ENCODE results near the gene TBC1D2.
"Not testable (repeated sequence)": the region's sequence is repeated elsewhere in the genome, so short reads cannot be mapped to it uniquely, and the experiment has no call there.

TBC1D2 gene

GRCh38 chr9:98289614-98290201, 34.3 kb upstream of the TBC1D2 start:
- Histone ChIP-seq H3K4me2 (no peak overlapping the region), H3K9me3 (replicated peaks in 1 of 11) (no peaks in the 10 kb centered on the region)
- TF ChIP-seq Cebpa-rat (IDR thresholded peaks at IDR 0.05) = no peak

GRCh38 chr9:98288881-98289280, 33.4 kb upstream of the TBC1D2 start:
- no peak overlapping the region for H3K4me3 ChIP-seq
- no peaks in the 10 kb centered on the region for H3K4me1 ChIP-seq
- H3K27ac ChIP-seq = no peak overlapping the region
- H3K9ac ChIP-seq = no peak overlapping the region
- H3K4me2 ChIP-seq = no peak overlapping the region
- TF ChIP-seq Cebpa-rat (IDR thresholded peaks at IDR 0.05) = no peak
- H4K20me1 ChIP-seq = no peaks in the 10 kb centered on the region
- H3K9me3 ChIP-seq (replicated peaks in 1 of 11) = no peaks in the 10 kb centered on the region
- no peaks in the 10 kb centered on the region for H3K36me3 ChIP-seq
- H3K27me3 ChIP-seq = no peaks in the 10 kb centered on the region; a peak in 1 of 22 replicates

More at GRCh38 chr9:98289614-98290201, 34.3 kb upstream of the TBC1D2 start:
- no peaks in the 10 kb centered on the region for H3K36me3 ChIP-seq
- H4K20me1 ChIP-seq = no peaks in the 10 kb centered on the region
- H3K4me1 ChIP-seq = no peaks in the 10 kb centered on the region
- no peak overlapping the region for H3K4me3 ChIP-seq
- H3K9ac ChIP-seq = no peak overlapping the region
- no peak overlapping the region for H3K27ac ChIP-seq
- no peaks in the 10 kb centered on the region; a peak in 1 of 22 replicates for H3K27me3 ChIP-seq

- no peaks in the 10 kb centered on the region; a peak in 1 of 22 replicates for H3K27me3 ChIP-seq
- no peaks in the 10 kb centered on the region for H4K20me1 ChIP-seq
- H3K27ac ChIP-seq = no peak overlapping the region
- no peaks in the 10 kb centered on the region for H3K36me3 ChIP-seq
- H3K9me3 ChIP-seq (replicated peaks in 1 of 11) = no peaks in the 10 kb centered on the region
- H3K9ac ChIP-seq = no peak overlapping the region
- no peaks in the 10 kb centered on the region for H3K4me1 ChIP-seq
- no peak overlapping the region for H3K4me3 ChIP-seq
- no peak overlapping the region for H3K4me2 ChIP-seq
- TF ChIP-seq Cebpa-rat (IDR thresholded peaks at IDR 0.05) = no peak
Measured at GRCh38 chr9:98287384-98287783, 31.9 kb upstream of the TBC1D2 start.

- H3K27ac ChIP-seq = no peak overlapping the region
- TF ChIP-seq Cebpa-rat (IDR thresholded peaks at IDR 0.05) = no peak
- no peaks in the 10 kb centered on the region for H3K9me3 ChIP-seq (replicated peaks in 1 of 11)
- no peak overlapping the region for H3K4me2 ChIP-seq
- no peak overlapping the region for H3K4me3 ChIP-seq
- no peaks in the 10 kb centered on the region; a peak in 1 of 22 replicates for H3K27me3 ChIP-seq
- peaks cover 0 to 8% (median 3%) of the 10 kb centered on the region in 10 experiments; a peak in 5 of 20 replicates for H3K4me1 ChIP-seq
- no peak overlapping the region for H3K9ac ChIP-seq
- H4K20me1 ChIP-seq = no peaks in the 10 kb centered on the region
- H3K36me3 ChIP-seq = no peaks in the 10 kb centered on the region
Measured at GRCh38 chr9:98285446-98285845, 30.0 kb upstream of the TBC1D2 start.

GRCh38 chr9:98284754-98285153, 29.3 kb upstream of the TBC1D2 start:
- Histone ChIP-seq H3K27ac (no peak overlapping the region), H3K4me1 (peaks cover 0 to 8% (median 3%) of the 10 kb centered on the region in 10 experiments; a peak in 5 of 20 replicates), H3K4me2 (no peak overlapping the region), H3K9ac (no peak overlapping the region), H3K4me3 (no peak overlapping the region), H3K9me3 (replicated peaks in 1 of 11) (no peaks in the 10 kb centered on the region), H3K36me3 (no peaks in the 10 kb centered on the region), H4K20me1 (no peaks in the 10 kb centered on the region), H3K27me3 (no peaks in the 10 kb centered on the region; a peak in 1 of 22 replicates)
- TF ChIP-seq Cebpa-rat (IDR thresholded peaks at IDR 0.05) = no peak

- not testable (repeated sequence) for H3K9ac ChIP-seq; H3K27ac ChIP-seq; H3K4me1 ChIP-seq; H4K20me1 ChIP-seq; H3K4me3 ChIP-seq; H3K9me3 ChIP-seq (replicated peaks in 1 of 11); H3K4me2 ChIP-seq; H3K27me3 ChIP-seq; H3K36me3 ChIP-seq
Measured at GRCh38 chr9:98283143-98283542, 27.7 kb upstream of the TBC1D2 start.

- no peak for TF ChIP-seq Cebpa-rat (IDR thresholded peaks at IDR 0.05)
- H3K4me1 ChIP-seq = peaks cover 0 to 8% (median 3%) of the 10 kb centered on the region in 10 experiments; a peak in 5 of 20 replicates
- peak overlapping the region in 2 of 11 experiments; percentile 8 to 11; a peak in 2 of 22 replicates for H3K4me2 ChIP-seq
Measured at GRCh38 chr9:98281281-98281680, 25.8 kb upstream of the TBC1D2 start.

GRCh38 chr9:98280574-98280973, 25.1 kb upstream of the TBC1D2 start:
- Histone ChIP-seq H3K4me3 (no peak overlapping the region), H3K27me3 (no peaks in the 10 kb centered on the region), H3K9ac (no peak overlapping the region), H3K9me3 (replicated peaks in 1 of 11) (no peaks in the 10 kb centered on the region), H3K4me2 (no peak overlapping the region), H3K36me3 (no peaks in the 10 kb centered on the region), H3K27ac (no peak overlapping the region), H4K20me1 (no peaks in the 10 kb centered on the region), H3K4me1 (peaks cover 0 to 8% (median 3%) of the 10 kb centered on the region in 10 experiments; a peak in 5 of 20 replicates)
- TF ChIP-seq Cebpa-rat (IDR thresholded peaks at IDR 0.05) = no peak

More at GRCh38 chr9:98281281-98281680, 25.8 kb upstream of the TBC1D2 start:
- H3K27me3 ChIP-seq = no peaks in the 10 kb centered on the region
- no peaks in the 10 kb centered on the region for H3K9me3 ChIP-seq (replicated peaks in 1 of 11)
- no peaks in the 10 kb centered on the region for H3K36me3 ChIP-seq
- no peaks in the 10 kb centered on the region for H4K20me1 ChIP-seq
- H3K4me3 ChIP-seq = no peak overlapping the region
- H3K27ac ChIP-seq = no peak overlapping the region
- H3K9ac ChIP-seq = no peak overlapping the region

- Histone ChIP-seq H4K20me1 (no peaks in the 10 kb centered on the region), H3K9me3 (replicated peaks in 1 of 11) (no peaks in the 10 kb centered on the region), H3K9ac (no peak overlapping the region), H3K4me2 (no peak overlapping the region), H3K4me3 (no peak overlapping the region), H3K4me1 (peaks cover 0 to 8% (median 3%) of the 10 kb centered on the region in 10 experiments; a peak in 5 of 20 replicates), H3K27ac (no peak overlapping the region), H3K36me3 (no peaks in the 10 kb centered on the region), H3K27me3 (no peaks in the 10 kb centered on the region)
- no peak for TF ChIP-seq Cebpa-rat (IDR thresholded peaks at IDR 0.05)
Measured at GRCh38 chr9:98280162-98280561, 24.7 kb upstream of the TBC1D2 start.

- Histone ChIP-seq H3K4me2 (no peak overlapping the region), H3K36me3 (no peaks in the 10 kb centered on the region), H3K27me3 (no peaks in the 10 kb centered on the region), H3K4me1 (peaks cover 0 to 8% (median 3%) of the 10 kb centered on the region in 10 experiments; a peak in 5 of 20 replicates), H4K20me1 (no peaks in the 10 kb centered on the region), H3K9ac (no peak overlapping the region), H3K27ac (no peak overlapping the region), H3K4me3 (no peak overlapping the region), H3K9me3 (replicated peaks in 1 of 11) (no peaks in the 10 kb centered on the region)
- no peak for TF ChIP-seq Cebpa-rat (IDR thresholded peaks at IDR 0.05)
Measured at GRCh38 chr9:98276907-98277469, 21.5 kb upstream of the TBC1D2 start.
